ENCODE measurements around the gene SGCA. TPM values are rescaled to one million over a fixed set of nuclear protein-coding genes. Genes with fewer than 3 reads are reported as not detected.

The SGCA gene
- total and polyA plus RNA-seq, 2 donors (not counting 3 experiments of a cell fraction or from before 2014, with no cell fraction given), result not detected

DNA sequence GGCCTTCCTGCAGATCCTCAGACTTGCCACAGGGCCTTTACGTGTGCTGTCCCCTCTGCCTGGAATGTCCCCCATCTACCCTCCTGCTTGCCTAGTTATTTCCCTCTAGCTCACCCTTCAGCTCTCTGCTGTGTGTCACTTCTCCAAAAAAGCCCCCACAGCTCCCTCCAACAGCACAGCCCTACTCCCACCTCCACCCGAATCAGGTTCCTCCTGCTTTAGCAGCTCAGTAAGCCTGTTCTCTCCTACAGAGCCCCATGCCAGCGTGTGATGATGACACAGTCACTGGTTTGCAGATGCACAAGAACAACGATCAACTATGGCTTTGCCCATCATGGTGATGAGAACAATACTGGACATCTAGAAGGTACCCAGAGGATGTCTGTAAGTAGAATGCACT is 28.8 kb upstream of the SGCA start:
- TF ChIP-seq GATA2 (IDR thresholded peaks at IDR 0.05; ENCODE audit: insufficient read depth, insufficient read length, low read depth, low read length), result no peak
- TF ChIP-seq, protein P1, sequence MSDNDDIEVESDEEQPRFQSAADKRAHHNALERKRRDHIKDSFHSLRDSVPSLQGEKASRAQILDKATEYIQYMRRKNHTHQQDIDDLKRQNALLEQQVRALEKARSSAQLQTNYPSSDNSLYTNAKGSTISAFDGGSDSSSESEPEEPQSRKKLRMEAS (IDR thresholded peaks at IDR 0.05; ENCODE audit: insufficient read depth, insufficient read length), result no peak
- no peak for TF ChIP-seq POLR2AphosphoS5 (IDR thresholded peaks at IDR 0.05; ENCODE audit: insufficient read depth, low read depth, low read length)
- TF ChIP-seq EZH2 (IDR thresholded peaks at IDR 0.05; ENCODE audit: borderline replicate concordance, low read depth, low read length, severe bottlenecking), result no peak
- TF ChIP-seq MYC (IDR thresholded peaks at IDR 0.05; ENCODE audit: low read depth, low read length), result no peak
- TF ChIP-seq POLR2A (IDR thresholded peaks at IDR 0.05; ENCODE audit: low read depth, low read length), result no peak
- FAIRE-seq (no peak), DNase-seq (ENCODE audit: low read depth, low spot score) (no peak)
- peaks cover 22% of the 10 kb centered on the region for H3K4me1 ChIP-seq (ENCODE audit: control insufficient read depth, extremely low read depth, insufficient read depth, low read length)
- peaks cover 5% of the 10 kb centered on the region for H3K79me2 ChIP-seq (ENCODE audit: control insufficient read depth, insufficient read depth, low read length)
- no peaks in the 10 kb centered on the region for H3K27me3 ChIP-seq (ENCODE audit: control insufficient read depth in 2 of 2, insufficient read depth in 2 of 2, low read length in 2 of 2)
- no peak overlapping the region for H3K4me3 ChIP-seq (replicated peaks in 1 of 3; ENCODE audit: insufficient read depth in 1 of 3, low read depth in 1 of 3, low read length in 3 of 3)
- no peak overlapping the region for H2AFZ ChIP-seq (ENCODE audit: low read depth, low read length)
- CTCF ChIA-PET, result interaction anchor here (0.9 to 2.7 kb wide), 5 partner anchors 9 to 33 kb away, joined by 3 to 11 read pairs (median 3); no protein-coding TSS in a partner anchor
- no peaks in the 10 kb centered on the region for H4K20me1 ChIP-seq (replicated peaks; ENCODE audit: control insufficient read depth, extremely low read depth, insufficient read depth, low read length)
- no TSS peak for BruUV-seq (replicated peaks)
- dilution Hi-C loops (cut with MboI; ENCODE audit: extremely low pct_ligation_motif_present, low sequenced_read_pairs), result no loop called here
- no peaks in the 10 kb centered on the region for H3K9me1 ChIP-seq (replicated peaks; ENCODE audit: control insufficient read depth, extremely low read depth, insufficient read depth, low read length)
- no peak overlapping the region for H3K4me2 ChIP-seq (ENCODE audit: insufficient read depth, low read length)
- POLR2A ChIA-PET, result no interaction called here
- no peaks in the 10 kb centered on the region for H3K9me3 ChIP-seq (replicated peaks; ENCODE audit: control insufficient read depth, insufficient read depth, low read length)
- intact Hi-C loops (cut with micrococcal nuclease), result no loop called here
- H3K27ac ChIP-seq (ENCODE audit: insufficient read depth, low read depth, low read length), result no peak overlapping the region
- H3K9ac ChIP-seq (replicated peaks; ENCODE audit: extremely low read depth, insufficient read depth, low read length), result no peak overlapping the region
- H3K36me3 ChIP-seq (ENCODE audit: control insufficient read depth in 2 of 2, extremely low read depth in 1 of 2, insufficient read depth in 2 of 2, low read length in 2 of 2), result peaks cover 22 to 59% of the 10 kb centered on the region in 2 experiments

DNA sequence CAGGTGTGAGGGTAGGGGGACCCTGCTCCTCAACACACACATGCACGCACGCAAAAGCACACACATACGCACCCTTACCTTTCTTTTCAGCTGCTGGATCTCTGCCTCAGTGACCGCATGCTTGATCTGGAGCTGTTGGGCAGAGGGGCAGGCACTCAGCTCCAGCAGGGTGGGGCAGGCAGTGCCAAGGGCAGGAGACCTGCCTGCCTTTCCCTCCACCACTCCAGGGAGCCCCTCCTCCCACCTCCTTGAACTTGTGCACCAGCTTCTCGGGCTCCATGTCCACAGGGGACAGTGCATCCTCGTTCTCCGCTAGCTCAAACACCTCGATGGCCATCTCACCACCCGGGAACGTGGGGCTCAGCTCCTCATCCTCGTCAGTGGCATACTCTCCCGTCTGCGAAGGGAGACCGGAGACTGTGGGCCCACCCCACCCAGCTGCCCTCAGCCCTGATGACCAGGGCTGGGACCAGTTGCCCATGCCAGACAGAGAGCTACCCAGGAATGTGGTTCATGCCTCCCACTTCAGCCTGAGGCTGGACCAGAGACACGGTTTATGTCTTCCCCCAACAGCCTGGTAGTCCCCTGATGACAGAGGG is 26.5 kb upstream of the SGCA start:
- Histone ChIP-seq H3K36me3 (ENCODE audit: control insufficient read depth in 2 of 2, extremely low read depth in 1 of 2, insufficient read depth in 2 of 2, low read length in 2 of 2) (peaks cover 22 to 76% of the 10 kb centered on the region in 2 experiments), H3K79me2 (ENCODE audit: control insufficient read depth, insufficient read depth, low read length) (peaks cover 20% of the 10 kb centered on the region), H3K4me2 (ENCODE audit: insufficient read depth, low read length) (no peak overlapping the region), H3K27ac (ENCODE audit: insufficient read depth, low read depth, low read length) (no peak overlapping the region), H3K9me3 (replicated peaks; ENCODE audit: control insufficient read depth, insufficient read depth, low read length) (no peaks in the 10 kb centered on the region), H3K4me3 (replicated peaks in 1 of 3; ENCODE audit: insufficient read depth in 1 of 3, low read depth in 1 of 3, low read length in 3 of 3) (no peak overlapping the region), H4K20me1 (replicated peaks; ENCODE audit: control insufficient read depth, extremely low read depth, insufficient read depth, low read length) (no peaks in the 10 kb centered on the region), H3K4me1 (ENCODE audit: control insufficient read depth, extremely low read depth, insufficient read depth, low read length) (peaks cover 32% of the 10 kb centered on the region), H3K27me3 (ENCODE audit: control insufficient read depth in 2 of 2, insufficient read depth in 2 of 2, low read length in 2 of 2) (no peaks in the 10 kb centered on the region), H3K9ac (replicated peaks; ENCODE audit: extremely low read depth, insufficient read depth, low read length) (no peak overlapping the region), H3K9me1 (replicated peaks; ENCODE audit: control insufficient read depth, extremely low read depth, insufficient read depth, low read length) (no peaks in the 10 kb centered on the region), H2AFZ (ENCODE audit: low read depth, low read length) (no peak overlapping the region)
- FAIRE-seq (no peak), DNase-seq (ENCODE audit: low read depth, low spot score) (no peak)
- intact Hi-C loops (cut with micrococcal nuclease), result no loop called here
- no TSS peak for BruUV-seq (replicated peaks)
- dilution Hi-C loops (cut with MboI; ENCODE audit: extremely low pct_ligation_motif_present, low sequenced_read_pairs), result no loop called here
- TF ChIP-seq JUN (IDR thresholded peaks at IDR 0.05; ENCODE audit: borderline replicate concordance, insufficient read depth, insufficient read length, low read depth) (no peak), POLR2A (IDR thresholded peaks at IDR 0.05; ENCODE audit: low read depth, low read length) (no peak), FOS (IDR thresholded peaks at IDR 0.05; ENCODE audit: borderline replicate concordance, insufficient read depth, low read length) (no peak), MYC (IDR thresholded peaks at IDR 0.05; ENCODE audit: low read depth, low read length) (no peak), GATA2 (IDR thresholded peaks at IDR 0.05; ENCODE audit: insufficient read depth, insufficient read length, low read depth, low read length) (no peak), POLR2AphosphoS5 (IDR thresholded peaks at IDR 0.05; ENCODE audit: insufficient read depth, low read depth, low read length) (no peak), EZH2 (IDR thresholded peaks at IDR 0.05; ENCODE audit: borderline replicate concordance, low read depth, low read length, severe bottlenecking) (no peak)
- TF ChIP-seq, protein P2, sequence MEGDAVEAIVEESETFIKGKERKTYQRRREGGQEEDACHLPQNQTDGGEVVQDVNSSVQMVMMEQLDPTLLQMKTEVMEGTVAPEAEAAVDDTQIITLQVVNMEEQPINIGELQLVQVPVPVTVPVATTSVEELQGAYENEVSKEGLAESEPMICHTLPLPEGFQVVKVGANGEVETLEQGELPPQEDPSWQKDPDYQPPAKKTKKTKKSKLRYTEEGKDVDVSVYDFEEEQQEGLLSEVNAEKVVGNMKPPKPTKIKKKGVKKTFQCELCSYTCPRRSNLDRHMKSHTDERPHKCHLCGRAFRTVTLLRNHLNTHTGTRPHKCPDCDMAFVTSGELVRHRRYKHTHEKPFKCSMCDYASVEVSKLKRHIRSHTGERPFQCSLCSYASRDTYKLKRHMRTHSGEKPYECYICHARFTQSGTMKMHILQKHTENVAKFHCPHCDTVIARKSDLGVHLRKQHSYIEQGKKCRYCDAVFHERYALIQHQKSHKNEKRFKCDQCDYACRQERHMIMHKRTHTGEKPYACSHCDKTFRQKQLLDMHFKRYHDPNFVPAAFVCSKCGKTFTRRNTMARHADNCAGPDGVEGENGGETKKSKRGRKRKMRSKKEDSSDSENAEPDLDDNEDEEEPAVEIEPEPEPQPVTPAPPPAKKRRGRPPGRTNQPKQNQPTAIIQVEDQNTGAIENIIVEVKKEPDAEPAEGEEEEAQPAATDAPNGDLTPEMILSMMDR (IDR thresholded peaks at IDR 0.05; ENCODE audit: extremely low read depth in 1 of 2, insufficient read depth in 1 of 2, low read depth in 1 of 2, low read length in 2 of 2), result no peak
- TF ChIP-seq, protein P1 (IDR thresholded peaks at IDR 0.05; ENCODE audit: insufficient read depth, insufficient read length), result no peak
- ChIA-PET CTCF (interaction anchor here (1.4 to 4.4 kb wide), 10 partner anchors 9 to 59 kb away, joined by 5 to 37 read pairs (median 15); partner anchors contain the start of genes PPP1R9B and SAMD14), POLR2A (no interaction called here)

Data from endothelial cell of umbilical vein (primary cell).